Mucosa of stomach (tissue), 1 donor: ENCODE measurements around the gene ROGDI.

Source experiments
- H3K27me3 ChIP-seq: one replicate; pipeline ENCODE4 v1.7.0; 2013; ENCODE audit warnings: mild to moderate bottlenecking, low read length; ENCODE audit not compliant: control insufficient read depth, insufficient read depth
- H3K36me3 ChIP-seq: one replicate; pipeline ENCODE4 v1.7.0; 2013; ENCODE audit warnings: low read length; ENCODE audit not compliant: control insufficient read depth, insufficient read depth
- H3K4me1 ChIP-seq: one replicate; pipeline ENCODE4 v1.7.0; 2013; ENCODE audit warnings: mild to moderate bottlenecking, low read length; ENCODE audit not compliant: control insufficient read depth, insufficient read depth
- H3K4me3 ChIP-seq: one replicate; pipeline ENCODE4 v1.7.0; 2013; ENCODE audit warnings: low read length
- H3K9ac ChIP-seq: one replicate; pipeline ENCODE4 v1.7.0; 2013; ENCODE audit warnings: mild to moderate bottlenecking, low read length, moderate library complexity
- H3K9me3 ChIP-seq: one replicate; pipeline ENCODE4 v1.7.0; 2013; ENCODE audit warnings: mild to moderate bottlenecking, low read length, moderate library complexity; ENCODE audit not compliant: control insufficient read depth
- donor health status: Pancreatic carcinoma.

The ROGDI gene

DNA sequence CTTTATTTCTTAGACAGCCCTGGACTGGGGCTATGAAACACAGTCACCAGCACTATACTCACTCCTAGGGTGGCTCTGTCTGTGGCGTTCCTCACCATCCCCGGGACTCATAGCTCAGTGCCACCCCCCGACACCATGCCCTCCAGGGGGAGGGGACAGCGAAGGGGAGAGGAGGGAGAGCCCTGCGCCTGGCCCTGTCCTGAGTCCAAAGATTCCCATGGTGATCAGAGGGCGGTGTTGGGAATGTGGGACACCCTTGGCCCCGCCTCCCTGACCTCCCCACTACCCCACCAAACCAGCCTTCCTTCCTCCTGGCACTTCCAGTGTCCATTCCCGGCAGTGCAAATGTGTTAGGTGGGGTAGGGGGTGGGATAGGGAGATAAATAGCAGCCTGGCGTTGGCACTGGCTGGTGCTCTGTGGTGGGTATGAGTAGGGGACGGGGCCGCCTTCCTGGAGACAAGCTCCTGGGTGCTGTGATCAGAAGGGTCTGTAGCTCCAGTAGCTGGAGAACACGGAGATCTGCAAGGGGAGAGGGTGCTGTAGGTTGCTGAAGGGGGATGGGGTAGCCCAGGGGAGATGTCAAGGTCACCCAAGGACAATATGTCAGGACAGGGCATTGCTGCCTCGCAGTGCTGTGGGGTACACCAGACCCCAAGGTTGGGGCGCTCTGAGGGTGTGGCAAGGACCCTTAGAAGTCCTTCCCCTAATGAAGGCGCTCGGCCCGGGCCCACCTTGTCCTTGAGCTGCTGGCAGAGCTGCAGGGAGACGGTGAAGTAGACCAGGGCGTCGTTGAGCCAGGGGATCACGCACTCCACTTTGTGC, 5.2 kb downstream of the ROGDI start:
- H3K9ac ChIP-seq = no peak overlapping the region
- H3K4me3 ChIP-seq = no peak overlapping the region
- no peaks in the 10 kb centered on the region for H3K9me3 ChIP-seq
- peaks cover 31% of the 10 kb centered on the region for H3K4me1 ChIP-seq
- no peaks in the 10 kb centered on the region for H3K36me3 ChIP-seq
- no peaks in the 10 kb centered on the region for H3K27me3 ChIP-seq

DNA sequence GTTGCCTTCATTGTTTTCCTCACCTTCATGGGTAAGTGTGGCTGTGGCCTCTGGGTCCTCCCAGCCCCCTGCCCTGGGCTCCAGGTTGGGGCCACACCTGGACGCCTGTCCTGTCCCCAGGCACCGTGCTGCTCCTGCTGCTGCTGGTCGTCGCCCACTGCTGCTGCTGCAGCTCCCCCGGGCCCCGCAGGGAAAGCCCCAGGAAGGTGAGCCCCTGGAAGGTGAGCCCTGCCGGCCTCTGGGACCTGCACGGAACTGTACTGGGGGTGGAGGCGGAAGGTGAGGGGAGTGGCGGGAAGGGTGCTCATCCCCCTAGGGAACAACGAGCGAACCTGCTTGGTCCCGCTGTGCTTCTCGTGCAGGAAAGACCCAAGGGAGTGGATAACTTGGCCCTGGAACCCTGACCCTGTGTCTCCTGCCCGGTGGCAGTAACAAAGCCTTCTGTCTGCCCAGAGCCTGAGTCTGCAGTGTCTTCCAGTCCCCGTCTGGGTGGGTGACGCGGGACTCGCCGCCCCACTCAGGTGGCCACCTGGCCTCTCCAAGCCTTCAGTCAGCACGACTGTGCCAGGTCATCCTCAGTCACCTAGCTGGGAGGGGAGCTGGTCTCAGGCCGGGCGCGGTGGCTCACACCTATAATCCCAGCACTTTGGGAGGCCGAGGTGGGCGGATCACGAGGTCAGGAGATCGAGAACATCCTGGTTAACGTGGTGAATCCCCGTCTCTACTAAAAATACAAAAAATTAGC, 6.4 kb downstream of the ROGDI start:
- Histone ChIP-seq H3K27me3 (no peaks in the 10 kb centered on the region), H3K9me3 (no peaks in the 10 kb centered on the region), H3K9ac (peak overlapping the region; percentile 92), H3K36me3 (no peaks in the 10 kb centered on the region), H3K4me3 (peak overlapping the region; percentile 80), H3K4me1 (peaks cover 22% of the 10 kb centered on the region)

DNA sequence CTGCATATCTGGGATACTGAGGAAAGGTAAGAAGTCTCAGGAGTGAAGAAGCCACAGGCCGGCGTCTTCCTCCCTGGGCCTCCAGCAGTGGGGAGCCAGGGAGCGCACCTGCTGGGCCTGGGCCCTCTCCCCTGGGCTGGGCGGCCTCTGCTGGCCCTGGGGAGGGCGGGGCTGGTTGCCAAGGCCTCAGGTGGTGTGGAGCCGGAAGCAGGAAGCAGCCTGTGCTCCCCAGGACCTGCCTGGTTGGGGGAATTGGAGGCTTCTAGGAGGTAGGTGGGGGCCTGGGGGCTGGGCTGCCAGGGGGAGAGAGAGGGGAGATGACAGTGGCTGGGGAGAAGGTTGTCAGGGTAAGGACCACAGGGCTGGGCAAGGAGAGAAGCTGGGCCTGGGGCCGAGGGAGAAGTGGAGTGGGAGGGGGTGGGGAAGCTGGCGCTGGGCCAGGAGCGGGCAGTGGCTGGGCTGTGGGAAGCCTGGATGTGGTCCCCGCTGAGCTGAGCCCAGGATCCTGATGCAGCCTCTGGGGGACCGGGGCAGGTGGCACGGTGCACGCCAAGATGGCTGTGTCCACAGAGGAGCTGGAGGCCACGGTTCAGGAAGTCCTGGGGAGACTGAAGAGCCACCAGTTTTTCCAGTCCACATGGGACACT, 7.1 kb downstream of the ROGDI start, which contains the start of gene SMIM22:
Gene SMIM22, plus strand, starts transcription at position 189 of the 647 bp plus-strand sequence. Its CDS starts 366 bp downstream, at position 555.
- H3K9me3 ChIP-seq = no peaks in the 10 kb centered on the region
- H3K36me3 ChIP-seq = no peaks in the 10 kb centered on the region
- H3K4me3 ChIP-seq = peak within 1 kb of the TSS; percentile 80
- H3K27me3 ChIP-seq = no peaks in the 10 kb centered on the region
- peak within 1 kb of the TSS; percentile 92 for H3K9ac ChIP-seq
- peaks cover 16% of the 10 kb centered on the region for H3K4me1 ChIP-seq

DNA sequence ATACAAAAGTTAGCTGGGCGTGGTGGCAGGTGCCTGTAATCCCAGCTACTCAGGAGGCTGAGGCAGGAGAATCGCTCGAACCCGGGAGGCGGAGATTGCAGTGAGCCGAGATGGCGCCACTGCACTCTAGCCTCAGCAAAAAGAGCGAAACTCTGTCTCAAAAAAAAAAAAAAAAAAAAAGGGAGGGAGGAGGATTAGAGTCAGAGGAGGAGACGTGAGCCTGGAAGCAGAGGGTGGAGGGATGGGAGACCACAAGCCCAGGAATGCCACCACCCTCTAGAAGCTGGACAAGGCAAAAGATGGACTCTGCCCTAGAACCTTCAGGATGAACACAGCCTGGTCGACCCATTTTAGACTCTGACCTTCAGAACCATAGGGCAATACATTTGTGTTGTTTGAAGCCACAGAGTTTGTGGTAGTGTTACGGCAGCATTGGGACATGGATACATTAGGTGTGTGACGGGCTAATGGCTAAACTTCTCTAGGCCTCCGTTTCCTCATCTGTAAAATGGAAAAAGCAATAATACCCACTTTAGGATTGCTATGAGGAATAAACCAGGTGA, 9.4 kb downstream of the ROGDI start:
- Histone ChIP-seq H3K27me3 (no peaks in the 10 kb centered on the region), H3K9me3 (no peaks in the 10 kb centered on the region), H3K36me3 (no peaks in the 10 kb centered on the region), H3K4me1 (peaks cover 16% of the 10 kb centered on the region), H3K4me3 (no peak overlapping the region), H3K9ac (no peak overlapping the region)

DNA sequence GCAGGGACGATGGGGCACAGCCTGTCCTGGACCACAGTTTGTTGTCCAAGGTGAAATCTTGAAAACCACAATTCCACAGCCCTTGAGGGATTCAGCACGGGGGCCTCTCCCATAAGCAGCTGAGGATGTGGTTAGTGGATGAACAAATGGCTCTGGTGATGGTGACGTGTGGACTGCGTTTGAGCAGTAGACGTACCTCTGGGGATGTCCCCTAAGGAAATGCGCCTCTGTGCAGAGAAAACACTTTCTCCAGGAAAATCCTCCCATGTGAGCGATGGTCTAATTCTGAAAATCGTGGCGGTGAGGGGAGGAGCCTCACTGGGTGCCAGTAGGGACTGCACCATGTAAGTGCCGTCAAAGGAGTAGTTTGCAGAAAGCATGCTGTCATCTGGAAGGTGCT, 11.6 kb downstream of the ROGDI start:
- Histone ChIP-seq H3K36me3 (no peaks in the 10 kb centered on the region), H3K4me3 (no peak overlapping the region), H3K4me1 (peaks cover 10% of the 10 kb centered on the region), H3K9ac (no peak overlapping the region), H3K27me3 (no peaks in the 10 kb centered on the region), H3K9me3 (no peaks in the 10 kb centered on the region)

DNA sequence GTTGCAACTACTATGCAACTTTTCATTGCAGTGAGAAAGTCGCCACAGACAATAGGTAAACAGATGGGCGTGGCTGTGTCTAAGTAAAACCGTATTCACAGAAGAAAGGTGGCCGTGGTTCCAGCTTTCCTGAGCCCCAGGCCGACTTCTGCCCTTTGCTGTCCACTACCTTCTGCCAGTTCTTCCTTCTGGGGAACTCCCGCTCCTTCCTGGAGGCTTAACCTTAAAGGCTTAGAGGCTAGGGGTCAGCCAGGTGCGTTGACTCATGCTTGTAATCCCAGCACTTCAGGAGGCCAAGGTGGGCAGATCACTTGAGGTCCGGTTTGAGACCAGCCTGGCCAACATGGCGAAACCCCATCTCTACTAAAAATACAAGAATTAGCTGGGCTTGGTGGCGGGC, 12.2 kb downstream of the ROGDI start:
- H3K9ac ChIP-seq = no peak overlapping the region
- no peaks in the 10 kb centered on the region for H3K36me3 ChIP-seq
- H3K27me3 ChIP-seq = no peaks in the 10 kb centered on the region
- H3K4me3 ChIP-seq = no peak overlapping the region
- no peaks in the 10 kb centered on the region for H3K9me3 ChIP-seq
- H3K4me1 ChIP-seq = peaks cover 10% of the 10 kb centered on the region

DNA sequence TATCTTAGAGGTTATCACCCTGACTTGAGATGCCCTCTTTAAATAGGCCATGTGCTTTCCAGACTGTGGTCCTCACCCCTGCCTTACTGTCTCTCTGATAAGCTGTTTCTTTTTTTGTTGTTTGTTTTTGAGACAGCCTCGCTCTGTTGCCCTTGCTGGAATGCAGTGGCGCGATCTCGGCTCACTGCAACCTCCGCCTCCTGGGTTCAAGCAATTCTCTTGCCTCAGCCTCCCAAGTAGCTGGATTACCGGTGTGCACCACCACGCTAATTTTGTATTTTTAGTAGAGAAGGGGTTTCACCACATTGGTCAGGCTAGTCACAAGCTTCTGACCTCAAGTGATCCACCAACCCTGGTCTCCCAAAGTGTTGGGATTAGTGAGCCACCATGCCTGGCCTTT, 13.5 kb downstream of the ROGDI start:
- H3K9me3 ChIP-seq = no peaks in the 10 kb centered on the region
- no peaks in the 10 kb centered on the region for H3K27me3 ChIP-seq
- H3K4me3 ChIP-seq = no peak overlapping the region
- H3K4me1 ChIP-seq = peaks cover 10% of the 10 kb centered on the region
- H3K36me3 ChIP-seq = no peaks in the 10 kb centered on the region
- H3K9ac ChIP-seq = no peak overlapping the region

DNA sequence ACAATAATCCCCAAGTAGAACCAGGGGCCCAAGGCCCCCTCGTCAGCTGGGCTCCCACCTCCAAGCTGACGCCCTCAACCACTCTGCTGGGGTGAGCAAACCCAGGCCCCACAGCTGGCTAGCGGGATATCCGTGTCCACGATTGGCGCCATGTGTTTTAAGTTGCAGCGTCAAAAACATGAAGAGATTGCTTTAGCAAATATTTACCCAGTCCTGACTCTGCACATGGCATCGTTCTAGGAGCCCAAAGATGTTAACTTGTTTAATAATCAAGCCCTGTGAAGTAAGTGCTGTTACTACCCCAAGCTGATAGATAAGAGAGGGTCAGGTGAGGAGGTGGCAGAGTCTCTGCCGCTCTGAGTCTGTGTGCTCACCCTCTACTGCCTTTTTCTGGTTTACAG, 13.9 kb downstream of the ROGDI start:
- no peaks in the 10 kb centered on the region for H3K9me3 ChIP-seq

DNA sequence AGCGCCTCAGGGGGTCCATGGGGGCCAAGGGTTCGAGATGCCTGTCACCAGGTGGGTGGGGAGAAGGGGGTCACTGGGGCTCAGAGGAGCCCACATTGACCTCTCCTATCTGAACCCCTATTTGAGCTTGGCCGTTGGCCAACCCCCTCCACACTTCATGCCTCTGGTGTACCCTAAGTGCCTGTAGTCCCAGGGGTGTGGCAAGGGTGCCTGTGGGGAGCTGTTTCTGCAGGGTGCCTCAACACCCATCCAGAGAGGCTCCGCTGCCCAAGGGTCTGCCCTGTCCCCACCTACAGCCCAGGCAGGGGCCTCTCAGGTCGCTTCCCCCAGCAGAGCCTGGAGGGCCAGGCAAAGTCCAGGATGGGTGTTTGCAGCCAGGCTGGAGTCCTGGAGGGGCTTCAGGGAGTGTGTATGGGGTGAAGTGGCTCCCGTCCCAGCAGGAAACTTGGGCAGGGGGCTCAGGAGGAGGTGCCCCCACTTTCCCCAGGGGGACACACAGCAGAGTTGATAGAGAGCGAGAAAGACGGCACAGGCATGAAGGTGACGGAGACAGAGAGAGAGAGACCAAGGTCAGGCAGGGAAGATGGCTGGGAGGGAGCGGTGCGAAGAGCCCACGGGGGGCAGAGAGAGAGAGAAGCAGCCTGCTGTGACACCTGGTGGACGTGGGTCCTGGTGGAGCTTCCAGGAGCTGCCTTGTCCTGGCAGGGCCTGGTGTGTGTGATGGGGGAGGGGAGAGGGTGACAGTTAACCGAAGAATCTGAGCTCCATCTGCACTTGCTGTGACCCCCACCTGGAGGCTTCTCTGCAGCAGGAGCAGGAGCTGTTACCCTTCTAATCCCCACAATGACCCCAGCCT, 14.6 kb downstream of the ROGDI start, which contains the start of gene SEPTIN12:
Gene SEPTIN12, minus strand, starts transcription at position 719 of the 856 bp plus-strand sequence. Its CDS starts 700 bp downstream, at position 19.
- no peaks in the 10 kb centered on the region for H3K9me3 ChIP-seq
- H3K4me3 ChIP-seq = no peak within 1 kb of the TSS
- H3K36me3 ChIP-seq = no peaks in the 10 kb centered on the region
- no peak within 1 kb of the TSS for H3K9ac ChIP-seq
- H3K27me3 ChIP-seq = no peaks in the 10 kb centered on the region
- H3K4me1 ChIP-seq = peaks cover 10% of the 10 kb centered on the region

More for the DNA sequence above, 13.9 kb downstream of the ROGDI start:
- Histone ChIP-seq H3K27me3 (no peaks in the 10 kb centered on the region), H3K36me3 (no peaks in the 10 kb centered on the region), H3K4me1 (peaks cover 10% of the 10 kb centered on the region), H3K9ac (no peak overlapping the region), H3K4me3 (no peak overlapping the region)

DNA sequence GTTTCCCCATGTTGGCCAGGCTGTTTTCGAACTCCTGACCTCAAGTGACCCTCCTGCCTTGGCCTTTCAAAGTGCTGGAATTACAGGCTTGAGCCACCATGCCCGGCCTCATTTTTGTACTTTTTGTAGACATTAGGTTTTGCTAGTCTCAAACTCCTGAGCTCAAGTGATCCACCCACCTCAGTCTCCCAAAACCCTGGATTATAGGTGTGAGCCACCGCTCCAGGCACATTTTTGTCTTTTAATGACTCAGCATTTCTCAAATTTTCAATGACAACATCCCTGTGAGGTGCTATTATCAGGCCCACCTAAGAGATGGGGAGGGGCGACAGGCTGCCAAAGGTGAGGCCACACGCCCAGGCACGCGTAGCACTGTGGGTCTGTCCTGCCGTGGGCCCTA, 15.4 kb downstream of the ROGDI start:
- Histone ChIP-seq H3K27me3 (no peaks in the 10 kb centered on the region), H3K9me3 (no peaks in the 10 kb centered on the region), H3K4me1 (peaks cover 10% of the 10 kb centered on the region), H3K36me3 (no peaks in the 10 kb centered on the region), H3K4me3 (no peak overlapping the region), H3K9ac (no peak overlapping the region)

DNA sequence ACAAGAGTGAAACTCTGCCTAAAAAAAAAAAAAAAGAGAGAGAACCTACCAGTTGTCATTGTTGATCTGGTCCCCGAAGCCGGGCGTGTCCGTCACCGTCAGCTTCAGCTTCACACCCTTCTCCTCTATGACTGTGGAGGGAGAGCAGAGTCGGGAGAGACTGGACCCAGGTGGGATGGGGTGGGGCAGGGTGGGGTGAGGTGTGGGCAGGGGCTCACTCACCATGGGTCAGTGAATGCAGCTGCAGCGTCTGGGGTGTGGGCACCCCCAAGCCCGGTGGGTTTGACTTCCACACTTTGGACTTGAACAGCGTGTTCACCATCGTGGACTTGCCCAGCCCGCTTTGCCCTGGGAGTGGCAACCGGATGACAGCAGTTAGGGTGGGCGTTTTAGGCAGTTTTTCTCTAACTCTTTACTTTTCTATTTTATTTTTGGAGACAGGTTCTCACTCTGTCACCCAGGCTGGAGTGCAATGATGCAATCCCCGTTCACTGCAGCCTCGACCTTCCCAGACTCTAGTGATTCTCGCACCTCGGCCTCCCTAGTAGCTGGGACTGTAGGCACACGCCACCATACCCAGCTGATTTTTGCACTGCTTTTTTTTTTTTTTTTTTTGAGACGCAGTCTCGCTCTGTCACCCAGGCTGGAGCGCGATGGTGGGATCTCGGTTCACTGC, 16.5 kb downstream of the ROGDI start:
- Histone ChIP-seq H3K4me3 (no peak overlapping the region), H3K9ac (no peak overlapping the region), H3K36me3 (no peaks in the 10 kb centered on the region), H3K4me1 (peaks cover 10% of the 10 kb centered on the region), H3K9me3 (no peaks in the 10 kb centered on the region), H3K27me3 (no peaks in the 10 kb centered on the region)
